ENCODE results near the gene SEBOX.

- no peak for TF ChIP-seq CTCF (IDR thresholded peaks at IDR 0.05)
- TF ChIP-seq EZH2 (IDR thresholded peaks at IDR 0.05; ENCODE audit: borderline replicate concordance, insufficient read depth, low read depth, low read length, poor library complexity, severe bottlenecking), result no peak
Observed at GRCh38 chr17:28341516-28341915, 23.5 kb downstream of the SEBOX start.

Data from B cell (primary cell).